Ovary (tissue), 3 donors: ENCODE results near the gene CDV3.

Experiments
- CTCF ChIP-seq, 3 donors: fragments of 450-650 bp in 2 of 3; fragments of 200-600 bp in 1 of 3; IDR thresholded peaks; one replicate each; pipeline versions ENCODE4 v1.5.1 to v1.8.0; 2016 to 2022; ENCODE audit warnings: antibody characterized with exemption in 3 of 3, mild to moderate bottlenecking in 1 of 3
- EP300 ChIP-seq: sonication (generic); formaldehyde crosslinking; IDR thresholded peaks from one replicate; pipeline ENCODE4 v1.6.1; 2017; ENCODE audit warnings: antibody characterized with exemption
- donor health status: DM: no; HTN: no; CAD: no.

GRCh38 chr3:133542871-133543270, 30.6 kb upstream of the CDV3 start:
- TF ChIP-seq CTCF (IDR thresholded peaks at IDR 0.05) (no peak), EP300 (no peak)
